Measurements from ENCODE around the gene MYO1G.

DNA sequence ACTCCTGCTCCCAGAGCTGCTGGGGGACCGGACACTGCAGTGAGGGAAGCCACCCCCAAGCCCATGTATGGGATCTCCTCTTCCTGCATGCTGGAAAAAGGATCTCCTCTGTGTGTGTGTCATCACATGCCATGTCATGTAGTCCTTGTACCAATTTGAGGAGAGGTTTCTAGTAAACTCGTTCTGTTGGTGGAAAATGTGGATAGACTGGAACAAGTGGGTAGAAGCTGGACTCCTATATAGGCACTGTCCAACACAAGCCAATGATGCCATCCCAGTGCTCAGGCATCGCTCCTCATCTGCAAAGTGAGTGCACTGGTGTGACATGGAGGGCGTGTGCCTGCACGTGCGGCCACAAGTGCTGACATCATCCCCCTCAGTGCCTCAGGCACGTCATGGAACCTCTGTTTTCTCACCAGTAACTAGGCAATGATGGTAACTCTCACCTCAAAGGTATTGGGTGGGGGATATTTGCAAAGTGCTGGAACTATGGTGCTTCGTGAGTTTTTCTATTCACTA is 19.3 kb downstream of the MYO1G start:
- TF ChIP-seq, protein P1, sequence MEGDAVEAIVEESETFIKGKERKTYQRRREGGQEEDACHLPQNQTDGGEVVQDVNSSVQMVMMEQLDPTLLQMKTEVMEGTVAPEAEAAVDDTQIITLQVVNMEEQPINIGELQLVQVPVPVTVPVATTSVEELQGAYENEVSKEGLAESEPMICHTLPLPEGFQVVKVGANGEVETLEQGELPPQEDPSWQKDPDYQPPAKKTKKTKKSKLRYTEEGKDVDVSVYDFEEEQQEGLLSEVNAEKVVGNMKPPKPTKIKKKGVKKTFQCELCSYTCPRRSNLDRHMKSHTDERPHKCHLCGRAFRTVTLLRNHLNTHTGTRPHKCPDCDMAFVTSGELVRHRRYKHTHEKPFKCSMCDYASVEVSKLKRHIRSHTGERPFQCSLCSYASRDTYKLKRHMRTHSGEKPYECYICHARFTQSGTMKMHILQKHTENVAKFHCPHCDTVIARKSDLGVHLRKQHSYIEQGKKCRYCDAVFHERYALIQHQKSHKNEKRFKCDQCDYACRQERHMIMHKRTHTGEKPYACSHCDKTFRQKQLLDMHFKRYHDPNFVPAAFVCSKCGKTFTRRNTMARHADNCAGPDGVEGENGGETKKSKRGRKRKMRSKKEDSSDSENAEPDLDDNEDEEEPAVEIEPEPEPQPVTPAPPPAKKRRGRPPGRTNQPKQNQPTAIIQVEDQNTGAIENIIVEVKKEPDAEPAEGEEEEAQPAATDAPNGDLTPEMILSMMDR (IDR thresholded peaks at IDR 0.05): no peak
- TF ChIP-seq POLR2A (IDR thresholded peaks at IDR 0.05): no peak

All from Peyer's patch (tissue), 4 donors.